Aorta (tissue), 5 donors: Measurements from ENCODE around the gene EPHB6. TPM values are rescaled to one million over a fixed set of nuclear protein-coding genes. Genes with fewer than 3 reads are reported as not detected.

Source experiments
- ATAC-seq: fragments of 200-7000 bp; cut with Tn5 transposase; one replicate; pipeline ENCODE4 v1.9.1; 2022; ENCODE audit warnings: moderate library complexity; ENCODE audit not compliant: low FRiP score
- DNase-seq, 2 donors: peaks; one replicate each; pipeline ENCODE4 v3.0.0-alpha.2; 2020
- H3K27ac ChIP-seq, 2 donors: one replicate each; pipeline ENCODE4 v1.5.1; 2013; ENCODE audit warnings: low read length in 2 of 2, mild to moderate bottlenecking in 2 of 2, moderate library complexity in 2 of 2, control low read depth in 1 of 2, inconsistent platforms in 1 of 2, low read depth in 1 of 2
- H3K27me3 ChIP-seq, 2 donors: one replicate each; pipeline ENCODE4 v1.6.1; 2013; ENCODE audit warnings: control low read depth in 1 of 2, low read length in 1 of 2, mild to moderate bottlenecking in 1 of 2, moderate library complexity in 1 of 2; ENCODE audit not compliant: insufficient read depth in 2 of 2, control insufficient read depth in 1 of 2
- H3K36me3 ChIP-seq, 2 donors: one replicate each; pipeline ENCODE4 v1.6.1; 2013; ENCODE audit warnings: control low read depth in 1 of 2, low read length in 1 of 2, mild to moderate bottlenecking in 1 of 2; ENCODE audit not compliant: insufficient read depth in 2 of 2, control insufficient read depth in 1 of 2
- H3K4me1 ChIP-seq, 2 donors: one replicate each; pipeline ENCODE4 v1.6.1; 2013; ENCODE audit warnings: low read length in 2 of 2, control low read depth in 1 of 2, mild to moderate bottlenecking in 1 of 2, moderate library complexity in 1 of 2; ENCODE audit not compliant: insufficient read depth in 2 of 2, control insufficient read depth in 1 of 2
- H3K4me3 ChIP-seq, 2 donors: one replicate each; pipeline ENCODE4 v1.5.1; 2013; ENCODE audit warnings: low read length in 2 of 2, control low read depth in 1 of 2, mild to moderate bottlenecking in 1 of 2
- H3K9me3 ChIP-seq: one replicate; pipeline ENCODE4 v1.6.1; 2013; ENCODE audit warnings: mild to moderate bottlenecking, low read length; ENCODE audit not compliant: control insufficient read depth
- WGBS, 2 donors: extraction: QIAGEN DNeasy Blood & Tissue Kit; methylation state at CpG; one replicate each; pipeline ENCODE4 v1.1.7; 2013; 5-methylcytosine and 5-hydroxymethylcytosine counted together
- intact Hi-C, 2 donors: fragments of 100-400 bp; cut with DNase I; formaldehyde crosslinking; loops; one replicate each; pipeline versions ENCODE4 v1.14.2 to v1.15.0; 2022
- polyA plus RNA-seq, 2 donors: library from polyadenylated mRNA; stranded (reverse); fragments of 200-250 nt; gene quantifications; one replicate each; pipeline ENCODE4 v1.2.3, GENCODE V29; 2013
- total RNA-seq, 2 donors: library from RNA; stranded (reverse); fragmentation: NEBNext Ultra II Directional; extraction: Animal tissue kit (Norgen Biotek cat#: 25700); gene quantifications; one replicate each; pipeline ENCODE4 v1.2.1, GENCODE V29; 2021
- donor health status: healthy with polysubstance abuse.
- donor health status: Bipolar disorder and iron deficiency.
- donor health status: DM: no; HTN: no; CAD: no.
- donor health status: DM: no; HTN: no; CAD: no.
- donor health status: DM: yes; HTN: yes; CAD: no.

The EPHB6 gene
- total and polyA plus RNA-seq, 4 donors: 11.6 to 125 (median 14.9) TPM

DNA sequence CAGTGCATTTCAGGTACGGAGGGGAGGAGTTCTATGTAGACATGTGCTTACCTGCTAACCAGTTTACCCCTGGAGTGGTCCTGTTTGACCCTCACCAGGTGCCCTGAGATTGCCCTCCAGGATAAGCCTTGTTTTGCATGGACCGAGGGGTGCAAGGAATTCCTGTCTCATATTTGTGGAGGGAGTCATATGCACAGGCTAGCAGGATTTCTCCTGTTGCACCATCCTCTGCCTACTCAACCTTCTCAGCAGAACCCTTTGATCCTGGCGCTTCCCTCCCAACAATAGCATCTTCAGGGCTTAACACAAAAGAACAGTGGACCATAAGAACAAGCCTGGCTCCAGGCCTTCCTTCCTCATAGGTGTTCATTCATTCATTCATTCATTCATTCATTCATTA, 23.4 kb downstream of the EPHB6 start:
- DNase-seq (peak in 1 of 2 donors; percentile 10), ATAC-seq (no peak)
- H3K27me3 ChIP-seq: no peaks in the 10 kb centered on the region
- WGBS, 2 donors: 90 to 93% methylated on average over 3 of the region's 3 CpGs
- no peaks in the 10 kb centered on the region for H3K4me1 ChIP-seq
- no peaks in the 10 kb centered on the region for H3K9me3 ChIP-seq
- intact Hi-C loops: no loop called here
- H3K36me3 ChIP-seq: no peaks in the 10 kb centered on the region
- H3K27ac ChIP-seq: no peak overlapping the region
- no peak overlapping the region for H3K4me3 ChIP-seq

DNA sequence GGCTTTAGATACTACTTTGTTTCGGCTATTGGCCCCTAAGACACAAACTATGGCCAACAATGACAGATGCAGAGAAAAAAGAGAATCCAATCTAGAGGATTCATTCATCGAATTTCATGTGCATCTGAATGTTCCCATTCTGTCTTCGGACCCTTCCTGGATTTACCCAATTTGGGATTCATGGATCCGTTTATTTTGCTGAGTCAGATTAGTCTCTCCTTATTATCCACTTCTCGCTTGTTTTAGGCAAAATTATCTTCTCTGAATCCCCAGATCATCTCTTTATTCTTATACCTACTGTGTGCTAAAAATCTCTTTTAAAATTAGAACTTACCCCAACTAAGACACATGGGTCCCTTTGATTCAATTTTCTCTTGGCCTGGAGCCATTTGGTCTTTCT, 24.2 kb downstream of the EPHB6 start:
- Histone ChIP-seq H3K9me3 (no peaks in the 10 kb centered on the region), H3K27ac (no peak overlapping the region), H3K4me3 (no peak overlapping the region), H3K27me3 (no peaks in the 10 kb centered on the region), H3K4me1 (no peaks in the 10 kb centered on the region), H3K36me3 (no peaks in the 10 kb centered on the region)
- WGBS, 2 donors: 88 to 95% methylated on average over 5 of the region's 5 CpGs
- no peak for DNase-seq
- intact Hi-C loops: no loop called here
- ATAC-seq: no peak

DNA sequence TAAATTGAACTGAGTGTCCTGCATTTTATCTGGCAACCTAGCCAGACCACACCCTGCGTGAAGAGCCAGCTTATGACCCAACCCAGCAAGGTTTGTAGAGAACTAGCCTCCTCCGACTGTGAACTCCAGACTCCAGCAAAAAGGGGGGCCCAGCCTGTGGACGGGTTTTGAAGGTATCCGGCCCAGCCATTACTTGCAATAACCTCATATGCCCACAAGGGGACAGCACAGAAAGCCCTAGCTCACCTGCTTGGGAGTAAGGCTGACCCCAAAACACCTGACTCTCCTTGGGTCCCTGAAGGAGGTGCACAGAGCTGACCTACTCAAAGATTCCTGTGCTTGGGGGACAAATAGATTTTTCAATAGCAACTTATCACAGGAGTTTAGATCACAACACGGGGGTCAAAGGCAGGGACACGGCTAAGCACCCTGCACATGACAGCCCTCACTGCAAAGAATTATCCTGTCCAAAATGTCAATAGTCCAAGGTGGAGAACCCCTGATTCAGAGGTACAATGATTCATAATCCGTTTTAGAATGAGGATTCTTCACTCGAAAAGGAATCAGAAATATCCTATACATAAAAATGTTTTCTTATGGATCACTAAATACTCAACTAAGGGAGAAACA, 26.1 kb downstream of the EPHB6 start:
- no peaks in the 10 kb centered on the region for H3K9me3 ChIP-seq
- no peaks in the 10 kb centered on the region for H3K27me3 ChIP-seq
- peak in 1 of 2 donors; percentile 21 for DNase-seq
- no peaks in the 10 kb centered on the region for H3K4me1 ChIP-seq
- no peak overlapping the region for H3K27ac ChIP-seq
- no peak overlapping the region for H3K4me3 ChIP-seq
- H3K36me3 ChIP-seq: no peaks in the 10 kb centered on the region
- intact Hi-C loops: no loop called here
- WGBS, 2 donors: 41 to 42% methylated on average over 8 of the region's 8 CpGs
- no peak for ATAC-seq

DNA sequence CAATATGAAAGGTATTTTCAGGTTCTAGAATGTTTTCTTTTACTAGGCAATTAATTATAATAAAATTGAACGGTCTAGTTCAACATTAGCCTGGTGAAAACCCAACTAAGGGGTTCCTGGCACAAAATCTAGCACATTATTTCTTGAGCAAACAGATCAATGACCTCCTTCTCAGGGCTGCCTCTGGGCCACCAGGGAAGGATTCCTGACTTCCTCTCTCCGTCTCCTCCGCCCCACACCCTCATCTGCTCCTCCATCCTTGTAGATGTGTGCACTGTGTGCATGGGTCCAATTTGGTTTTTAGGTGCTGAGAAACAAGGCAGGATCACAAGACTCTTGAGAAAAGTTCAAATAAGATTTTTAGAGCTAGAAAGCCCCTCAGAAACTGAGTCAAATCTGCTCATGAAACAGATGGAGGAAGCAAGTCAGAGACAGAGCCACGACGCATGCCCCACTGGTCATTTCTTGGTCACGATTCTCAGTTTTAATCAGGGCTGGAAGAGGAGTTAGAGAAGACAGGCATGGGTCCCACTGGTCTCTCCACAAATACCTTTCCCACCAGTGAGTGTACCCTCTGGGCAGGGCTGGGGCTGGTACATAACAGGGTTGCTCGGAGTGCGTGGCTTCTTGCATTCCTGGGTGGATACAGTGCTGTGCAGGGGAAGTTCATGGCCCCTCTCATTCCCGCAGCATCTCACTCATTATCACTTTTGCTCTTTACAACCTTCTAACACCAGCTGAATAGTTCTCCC, 26.9 kb downstream of the EPHB6 start:
- H3K27me3 ChIP-seq: no peaks in the 10 kb centered on the region
- no peaks in the 10 kb centered on the region for H3K4me1 ChIP-seq
- 82 to 85% methylated on average over 9 of the region's 9 CpGs for WGBS, 2 donors
- peak in 1 of 2 donors; percentile 51 for DNase-seq
- no peak overlapping the region for H3K4me3 ChIP-seq
- intact Hi-C loops: no loop called here
- no peak for ATAC-seq
- no peaks in the 10 kb centered on the region for H3K36me3 ChIP-seq
- no peaks in the 10 kb centered on the region for H3K9me3 ChIP-seq
- no peak overlapping the region for H3K27ac ChIP-seq

DNA sequence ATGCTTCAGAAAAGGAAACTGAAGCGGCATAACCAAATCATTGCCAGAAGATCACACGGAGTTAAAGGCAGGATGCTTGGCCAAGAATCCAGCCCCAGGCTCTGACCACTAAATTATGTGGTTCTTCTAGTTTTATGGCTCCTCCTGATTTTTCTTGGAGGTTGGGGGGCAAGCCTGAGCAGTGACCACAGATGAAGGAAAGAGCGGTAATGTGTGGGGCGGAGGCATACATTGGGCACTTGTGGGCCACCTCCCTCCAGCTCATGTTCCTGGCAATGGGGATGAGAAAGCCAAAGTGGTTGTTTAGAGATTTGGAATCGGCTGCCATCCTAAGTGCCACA, 27.4 kb downstream of the EPHB6 start:
- no peaks in the 10 kb centered on the region for H3K9me3 ChIP-seq
- no peaks in the 10 kb centered on the region for H3K4me1 ChIP-seq
- H3K36me3 ChIP-seq: no peaks in the 10 kb centered on the region
- no peaks in the 10 kb centered on the region for H3K27me3 ChIP-seq
- H3K4me3 ChIP-seq: no peak overlapping the region
- H3K27ac ChIP-seq: no peak overlapping the region
- DNase-seq: peak in 1 of 2 donors; percentile 17
- intact Hi-C loops: no loop called here
- no peak for ATAC-seq
- WGBS, 2 donors: 73 to 76% methylated on average over 5 of the region's 5 CpGs

DNA sequence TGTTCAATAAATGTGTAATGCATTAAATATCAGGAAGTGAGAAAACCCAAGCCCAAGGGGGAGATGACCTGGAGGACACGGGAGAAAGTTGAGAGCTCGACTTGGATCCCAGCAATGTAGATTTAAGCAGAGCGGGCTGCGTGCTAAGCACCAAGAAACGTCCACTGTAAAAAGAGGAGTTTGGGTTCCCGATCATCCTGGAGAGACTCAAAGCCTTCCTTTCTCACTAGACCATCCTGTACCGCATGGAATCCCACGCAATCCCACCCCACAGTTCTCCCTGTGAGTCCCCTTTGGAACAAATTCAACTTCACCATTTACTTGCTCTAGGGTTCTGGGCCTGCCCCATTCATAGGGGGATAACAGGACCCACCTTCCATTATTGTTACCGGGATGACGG, 28.3 kb downstream of the EPHB6 start:
- H3K27me3 ChIP-seq: no peaks in the 10 kb centered on the region
- 91% methylated on average over 10 of the region's 10 CpGs for WGBS, 2 donors

DNA sequence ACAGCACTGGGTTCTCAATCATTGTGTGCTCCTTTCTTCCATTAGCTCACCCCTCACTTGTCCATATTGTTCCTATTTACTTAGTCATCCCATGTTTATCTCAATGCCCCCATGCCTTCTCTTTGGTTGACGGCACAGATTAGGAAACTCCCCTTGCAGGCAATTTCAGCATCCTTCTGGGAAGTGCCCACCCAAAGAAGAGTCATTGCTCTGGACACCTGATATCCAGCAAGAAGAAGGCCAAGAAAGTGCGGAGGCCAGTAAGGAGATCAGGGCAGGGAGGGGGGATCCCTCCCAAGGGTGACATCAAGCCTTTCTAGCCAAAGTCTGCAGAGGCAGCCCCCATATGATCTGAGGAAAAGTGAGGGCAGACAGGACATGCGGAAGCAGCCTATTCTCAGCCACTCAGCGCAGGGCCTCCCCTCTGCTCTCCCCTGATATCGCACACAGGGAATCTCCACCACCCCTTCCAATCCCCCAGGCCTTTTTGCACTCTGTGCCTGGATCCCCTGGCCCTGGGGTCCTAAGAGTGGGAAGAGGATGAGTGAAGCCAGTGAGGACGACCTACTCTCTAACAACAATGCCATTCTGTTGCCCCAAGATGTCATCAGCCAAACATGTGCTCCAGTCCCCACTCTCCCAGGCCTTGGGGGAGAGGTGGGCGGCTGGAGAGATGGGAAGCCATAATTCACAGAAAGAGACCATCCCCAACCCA, 28.9 kb downstream of the EPHB6 start:
- DNase-seq: peak in 1 of 2 donors; percentile 25
- Histone ChIP-seq H3K36me3 (no peaks in the 10 kb centered on the region), H3K27me3 (no peaks in the 10 kb centered on the region), H3K4me1 (no peaks in the 10 kb centered on the region), H3K9me3 (no peaks in the 10 kb centered on the region), H3K27ac (no peak overlapping the region), H3K4me3 (no peak overlapping the region)
- intact Hi-C loops: no loop called here
- no peak for ATAC-seq
- WGBS, 2 donors: 89 to 93% methylated on average over 7 of the region's 7 CpGs

More for the DNA sequence above, 28.3 kb downstream of the EPHB6 start:
- DNase-seq (no peak), ATAC-seq (no peak)
- Histone ChIP-seq H3K36me3 (no peaks in the 10 kb centered on the region), H3K9me3 (no peaks in the 10 kb centered on the region), H3K4me1 (no peaks in the 10 kb centered on the region), H3K4me3 (no peak overlapping the region), H3K27ac (no peak overlapping the region)
- intact Hi-C loops: no loop called here

DNA sequence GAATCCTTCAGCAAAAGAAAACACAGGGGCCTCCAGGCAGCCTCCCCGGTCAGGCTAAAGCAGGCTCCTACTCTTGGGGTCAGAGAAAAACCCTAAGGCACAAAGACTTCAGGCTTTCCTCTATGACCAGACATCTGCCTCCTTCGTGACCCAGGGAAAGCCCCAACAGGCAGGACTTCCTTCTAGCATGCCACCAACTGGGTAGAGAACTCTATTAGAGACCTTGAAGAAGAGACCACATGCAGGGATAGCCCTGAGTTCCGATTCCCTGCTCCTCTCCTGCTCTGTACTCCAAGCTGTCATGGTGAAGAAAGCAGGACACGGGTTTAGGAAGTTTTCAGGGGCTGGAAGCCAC, 29.4 kb downstream of the EPHB6 start:
- ATAC-seq: no peak

More for the DNA sequence above, 29.4 kb downstream of the EPHB6 start:
- 84% methylated on average over 4 of the region's 4 CpGs for WGBS, 2 donors
- Histone ChIP-seq H3K4me1 (no peaks in the 10 kb centered on the region), H3K4me3 (no peak overlapping the region), H3K36me3 (no peaks in the 10 kb centered on the region), H3K9me3 (no peaks in the 10 kb centered on the region), H3K27ac (no peak overlapping the region), H3K27me3 (no peaks in the 10 kb centered on the region)
- DNase-seq: no peak
- intact Hi-C loops: no loop called here
